ENCODE data around the gene NCOA3.

Gene NCOA3

GRCh38 chr20:47481330-47482216 is 20.1 kb upstream of the NCOA3 start:
- Histone ChIP-seq H3K4me3 (replicated peaks; ENCODE audit: low read depth, low read length) (no peak overlapping the region), H3K27me3 (replicated peaks; ENCODE audit: control insufficient read depth, insufficient read depth, low read length) (no peaks in the 10 kb centered on the region), H3K36me3 (ENCODE audit: control insufficient read depth, insufficient read depth, low read length) (no peaks in the 10 kb centered on the region)
- TF ChIP-seq, protein P1, sequence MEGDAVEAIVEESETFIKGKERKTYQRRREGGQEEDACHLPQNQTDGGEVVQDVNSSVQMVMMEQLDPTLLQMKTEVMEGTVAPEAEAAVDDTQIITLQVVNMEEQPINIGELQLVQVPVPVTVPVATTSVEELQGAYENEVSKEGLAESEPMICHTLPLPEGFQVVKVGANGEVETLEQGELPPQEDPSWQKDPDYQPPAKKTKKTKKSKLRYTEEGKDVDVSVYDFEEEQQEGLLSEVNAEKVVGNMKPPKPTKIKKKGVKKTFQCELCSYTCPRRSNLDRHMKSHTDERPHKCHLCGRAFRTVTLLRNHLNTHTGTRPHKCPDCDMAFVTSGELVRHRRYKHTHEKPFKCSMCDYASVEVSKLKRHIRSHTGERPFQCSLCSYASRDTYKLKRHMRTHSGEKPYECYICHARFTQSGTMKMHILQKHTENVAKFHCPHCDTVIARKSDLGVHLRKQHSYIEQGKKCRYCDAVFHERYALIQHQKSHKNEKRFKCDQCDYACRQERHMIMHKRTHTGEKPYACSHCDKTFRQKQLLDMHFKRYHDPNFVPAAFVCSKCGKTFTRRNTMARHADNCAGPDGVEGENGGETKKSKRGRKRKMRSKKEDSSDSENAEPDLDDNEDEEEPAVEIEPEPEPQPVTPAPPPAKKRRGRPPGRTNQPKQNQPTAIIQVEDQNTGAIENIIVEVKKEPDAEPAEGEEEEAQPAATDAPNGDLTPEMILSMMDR (IDR thresholded peaks at IDR 0.05; ENCODE audit: insufficient read depth, low read length, poor library complexity, severe bottlenecking) = no peak
- DNase-seq (ENCODE audit: extremely low read depth, insufficient read length) = no peak

GRCh38 chr20:47482705-47483104 is 19.0 kb upstream of the NCOA3 start:
- H3K27me3 ChIP-seq (replicated peaks; ENCODE audit: control insufficient read depth, insufficient read depth, low read length) = no peaks in the 10 kb centered on the region
- no peak overlapping the region for H3K4me3 ChIP-seq (replicated peaks; ENCODE audit: low read depth, low read length)
- DNase-seq (ENCODE audit: extremely low read depth, insufficient read length) = no peak
- TF ChIP-seq, protein P1 (IDR thresholded peaks at IDR 0.05; ENCODE audit: insufficient read depth, low read length, poor library complexity, severe bottlenecking) = no peak
- H3K36me3 ChIP-seq (ENCODE audit: control insufficient read depth, insufficient read depth, low read length) = no peaks in the 10 kb centered on the region

- DNase-seq (ENCODE audit: extremely low read depth, insufficient read length) = no peak
- Histone ChIP-seq H3K4me3 (replicated peaks; ENCODE audit: low read depth, low read length) (no peak overlapping the region), H3K36me3 (ENCODE audit: control insufficient read depth, insufficient read depth, low read length) (no peaks in the 10 kb centered on the region), H3K27me3 (replicated peaks; ENCODE audit: control insufficient read depth, insufficient read depth, low read length) (no peaks in the 10 kb centered on the region)
- TF ChIP-seq, protein P1 (IDR thresholded peaks at IDR 0.05; ENCODE audit: insufficient read depth, low read length, poor library complexity, severe bottlenecking) = no peak
Observed at GRCh38 chr20:47484303-47484702, 17.4 kb upstream of the NCOA3 start.

- TF ChIP-seq, protein P1 (IDR thresholded peaks at IDR 0.05; ENCODE audit: insufficient read depth, low read length, poor library complexity, severe bottlenecking) = no peak
- peak overlapping the region; percentile 25; the same call in 1 of the 2 replicates for H3K4me3 ChIP-seq (replicated peaks; ENCODE audit: low read depth, low read length)
- DNase-seq (ENCODE audit: extremely low read depth, insufficient read length) = peak; percentile 82
Observed at GRCh38 chr20:47487175-47487917, 14.3 kb upstream of the NCOA3 start.

DNA sequence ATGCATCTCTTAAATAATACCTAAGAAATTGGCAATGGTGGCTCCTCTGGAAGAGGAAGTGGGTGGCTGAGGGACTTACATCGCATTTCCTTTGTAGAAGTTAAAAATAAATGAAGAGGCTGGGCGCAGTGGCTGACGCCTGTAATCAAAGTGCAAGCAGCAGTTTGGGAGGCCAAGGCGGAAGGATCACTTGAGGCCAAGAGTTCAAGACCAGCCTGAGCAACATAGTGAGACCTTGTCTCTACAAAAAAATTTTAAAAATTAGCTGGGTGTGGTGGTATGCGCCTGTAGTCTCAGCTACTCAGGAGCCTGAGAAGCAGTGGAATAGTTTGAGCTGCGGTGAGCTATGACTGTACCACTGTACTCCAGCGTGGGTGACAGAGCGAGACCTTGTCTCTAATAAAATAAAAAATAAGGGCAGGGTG is 12.2 kb upstream of the NCOA3 start:
- TF ChIP-seq, protein P1 (IDR thresholded peaks at IDR 0.05; ENCODE audit: insufficient read depth, low read length, poor library complexity, severe bottlenecking) = no peak
- Histone ChIP-seq H3K27me3 (replicated peaks; ENCODE audit: control insufficient read depth, insufficient read depth, low read length) (no peaks in the 10 kb centered on the region), H3K36me3 (ENCODE audit: control insufficient read depth, insufficient read depth, low read length) (no peaks in the 10 kb centered on the region), H3K4me3 (replicated peaks; ENCODE audit: low read depth, low read length) (no peak overlapping the region)
- peak; percentile 68 for DNase-seq (ENCODE audit: extremely low read depth, insufficient read length)

More at GRCh38 chr20:47487175-47487917, 14.3 kb upstream of the NCOA3 start:
- H3K36me3 ChIP-seq (ENCODE audit: control insufficient read depth, insufficient read depth, low read length) = no peaks in the 10 kb centered on the region
- H3K27me3 ChIP-seq (replicated peaks; ENCODE audit: control insufficient read depth, insufficient read depth, low read length) = no peaks in the 10 kb centered on the region
